K562 (cell line): ENCODE measurements around the gene EFCAB12. TPM values are rescaled to one million over a fixed set of nuclear protein-coding genes. Genes with fewer than 3 reads are reported as not detected.

Experiments
- ATAC-seq: fragments of 200-7000 bp; cut with Tn5 transposase; 3 replicates; pipeline ENCODE4 v1.9.1; 2020; ENCODE audit warnings: moderate library complexity
- BruUV-seq: library from RNA; stranded (reverse); fragments of 400-500 nt; replicated peaks from 2 replicates; lab custom pipeline; 2021; lab: Mats Ljungman, UMichigan
- CTCF ChIA-PET: fragments of 300-600 bp; formaldehyde crosslinking; extraction: SDS; loops from one replicate; lab custom pipeline; 2021; ENCODE audit warnings: low intra/inter-chr PET ratio; lab: Yijun Ruan, JAX
- POLR2A ChIA-PET: fragments of 300-600, 350-650 bp; sonication (Branson Sonifier 250); formaldehyde crosslinking; extraction: SDS; loops from one replicate; lab custom pipeline; 2021; ENCODE audit warnings: antibody characterized with exemption, inconsistent platforms; lab: Yijun Ruan, JAX
- DNase-seq, 4 experiments: peaks; one replicate each; pipeline versions ENCODE4 v3.0.0 to v3.0.0-alpha.2; 2011 to 2018; ENCODE audit warnings: low spot score in 3 of 4, mixed read lengths in 3 of 4; ENCODE audit errors: extremely low read depth in 1 of 4
- FAIRE-seq: peaks from 2 replicates; lab custom pipeline; 2011; peaks lifted over from hg19 to GRCh38; lab: Jason Lieb, UNC
- H2AFZ ChIP-seq: 2 replicates; pipeline ENCODE4 v1.6.0; 2011; ENCODE audit warnings: low read depth, low read length, control low read depth, inconsistent platforms
- H3K27ac ChIP-seq: fragments of 200-600 bp; 3 replicates; pipeline ENCODE4 v1.8.0; 2011; ENCODE audit warnings: low read depth, mild to moderate bottlenecking, control low read depth, inconsistent platforms, low read length, moderate library complexity, mixed read lengths; ENCODE audit errors: extremely low read depth
- H3K27me3 ChIP-seq, 2 experiments: fragments of 300-600 bp in 1 of 2; 2 replicates in 1 of 2; 3 replicates in 1 of 2; pipeline versions ENCODE4 v1.6.0 to v1.8.0; 2011; ENCODE audit warnings: inconsistent platforms in 2 of 2, low read length in 2 of 2, mild to moderate bottlenecking in 1 of 2, mixed read lengths in 1 of 2, moderate library complexity in 1 of 2; ENCODE audit not compliant: control insufficient read depth in 2 of 2, insufficient read depth in 2 of 2
- H3K36me3 ChIP-seq: fragments of 300-600 bp; 3 replicates; pipeline ENCODE4 v1.8.0; 2011; ENCODE audit warnings: mild to moderate bottlenecking, low read length, inconsistent platforms; ENCODE audit not compliant: control insufficient read depth, insufficient read depth
- H3K4me1 ChIP-seq, 2 experiments: fragments of 200-600 bp in 1 of 2; replicated peaks in 1 of 2; 2 replicates in 1 of 2; 3 replicates in 1 of 2; pipeline versions ENCODE4 v1.5.1 to v1.8.0; 2011; ENCODE audit warnings: inconsistent platforms in 2 of 2, low read length in 2 of 2, mild to moderate bottlenecking in 1 of 2, mixed read lengths in 1 of 2, moderate library complexity in 1 of 2; ENCODE audit not compliant: control insufficient read depth in 2 of 2, insufficient read depth in 2 of 2
- H3K4me2 ChIP-seq: 2 replicates; pipeline ENCODE4 v1.6.1; 2011; ENCODE audit warnings: low read length, control low read depth, inconsistent platforms, mixed read lengths; ENCODE audit not compliant: insufficient read depth
- H3K4me3 ChIP-seq: fragments of 200-600 bp; sonication (generic), shearing (Covaris generic); 2 replicates; pipeline ENCODE4 v1.5.1; 2016; ENCODE audit warnings: control low read depth, inconsistent platforms
- H3K79me2 ChIP-seq: fragments of 200-600 bp; 3 replicates; pipeline ENCODE4 v1.8.0; 2011; ENCODE audit warnings: low read length, inconsistent platforms; ENCODE audit not compliant: control insufficient read depth, insufficient read depth
- H3K9ac ChIP-seq, 2 experiments: 2 replicates each; pipeline versions ENCODE4 v1.6.0 to v1.6.1; 2011; ENCODE audit warnings: low read depth in 2 of 2, low read length in 2 of 2, control low read depth in 1 of 2, inconsistent platforms in 1 of 2, mild to moderate bottlenecking in 1 of 2, mixed read lengths in 1 of 2; ENCODE audit not compliant: insufficient read depth in 1 of 2
- H3K9me1 ChIP-seq: one replicate; pipeline ENCODE4 v1.6.0; 2011; ENCODE audit warnings: inconsistent platforms, mild to moderate bottlenecking, low read length, moderate library complexity; ENCODE audit not compliant: control insufficient read depth, insufficient read depth
- H3K9me3 ChIP-seq: replicated peaks from 2 replicates; pipeline ENCODE4 v1.5.1; 2011; ENCODE audit warnings: low read depth, low read length, inconsistent platforms; ENCODE audit not compliant: control insufficient read depth, insufficient read depth
- H4K20me1 ChIP-seq: replicated peaks from 2 replicates; pipeline ENCODE4 v1.6.1; 2011; ENCODE audit warnings: low read length, inconsistent platforms, mixed read lengths; ENCODE audit not compliant: control insufficient read depth, insufficient read depth
- BCOR ChIP-seq: fragments of 450-650 bp; IDR thresholded peaks from 2 replicates; pipeline ENCODE4 v1.6.1; 2016
- CBX2 ChIP-seq: fragments of 200-600 bp; sonication (generic); IDR thresholded peaks from one replicate; pipeline ENCODE4 v1.6.1; 2012; ENCODE audit warnings: mild to moderate bottlenecking, low read length, inconsistent platforms; ENCODE audit not compliant: insufficient read depth, poor library complexity, severe bottlenecking
- CBX3 ChIP-seq, 2 experiments: IDR thresholded peaks; 1 replicate in 1 of 2; 2 replicates in 1 of 2; pipeline ENCODE4 v1.6.1; 2012; ENCODE audit warnings: inconsistent platforms in 2 of 2, low read length in 2 of 2, borderline replicate concordance in 1 of 2, control low read depth in 1 of 2
- CEBPG ChIP-seq, 3 experiments: fragments of 200-800 bp in 1 of 3; sonication (Bioruptor generic) in 1 of 3; sonication (generic) in 1 of 3; formaldehyde crosslinking in 1 of 3; IDR thresholded peaks in 2 of 3; conservative IDR thresholded peaks in 1 of 3; 2 replicates each; pipeline versions ENCODE4 v1.6.1 to v1.8.0; 2016 to 2022; ENCODE audit warnings: missing compliant biosample characterization in 2 of 3, missing genetic modification characterization in 2 of 3, mild to moderate bottlenecking in 1 of 3, missing genetic modification reagents in 1 of 3
- FUS ChIP-seq: fragments of 200-400 bp; formaldehyde crosslinking; optimal IDR thresholded peaks from 2 replicates; pipeline ENCODE3; 2017; ENCODE audit warnings: low read depth, low read length
- HDAC2 ChIP-seq: fragments of 450-650 bp; IDR thresholded peaks from 2 replicates; pipeline ENCODE4 v1.6.1; 2016; ENCODE audit warnings: mild to moderate bottlenecking
- KDM1A ChIP-seq, 2 experiments: fragments of 450-650 bp; IDR thresholded peaks; 2 replicates each; pipeline ENCODE4 v1.6.1; 2016; ENCODE audit warnings: mild to moderate bottlenecking in 2 of 2
- MECOM ChIP-seq: fragments of 250-450 bp; sonication (Bioruptor Pico); IDR thresholded peaks from 2 replicates; pipeline ENCODE4 v1.8.0; 2022; ENCODE audit warnings: inconsistent platforms
- MLLT1 ChIP-seq, 2 experiments: fragments of 450-650 bp; IDR thresholded peaks; 2 replicates each; pipeline ENCODE4 v1.6.1; 2016
- NR2F6 ChIP-seq: fragments of 450-650 bp; formaldehyde crosslinking; IDR thresholded peaks from 2 replicates; pipeline ENCODE4 v1.4.0; 2020; ENCODE audit warnings: mild to moderate bottlenecking
- PHF21A ChIP-seq: fragments of 450-650 bp; IDR thresholded peaks from 2 replicates; pipeline ENCODE4 v1.6.1; 2017; ENCODE audit warnings: low read depth, borderline replicate concordance
- PTBP1 ChIP-seq: fragments of 200-400 bp; formaldehyde crosslinking; IDR thresholded peaks from 2 replicates; pipeline ENCODE4 v1.6.1; 2017; ENCODE audit warnings: low read depth, low read length
- RBM25 ChIP-seq: fragments of 200-400 bp; formaldehyde crosslinking; IDR thresholded peaks from 2 replicates; pipeline ENCODE4 v1.6.1; 2018; ENCODE audit warnings: low read length, low read depth, moderate library complexity; ENCODE audit not compliant: severe bottlenecking
- RCOR1 ChIP-seq, 2 experiments: IDR thresholded peaks; 2 replicates each; pipeline ENCODE4 v1.6.1; 2012; ENCODE audit warnings: low read depth in 2 of 2, low read length in 2 of 2, borderline replicate concordance in 1 of 2, improper control_type of control experiment in 1 of 2
- SMAD3 ChIP-seq: fragments of 450-650 bp; formaldehyde crosslinking; conservative IDR thresholded peaks from 2 replicates; pipeline ENCODE4 v1.4.0; 2020; ENCODE audit warnings: mild to moderate bottlenecking
- SMARCA5 ChIP-seq: fragments of 450-650 bp; IDR thresholded peaks from 2 replicates; pipeline ENCODE4 v1.6.1; 2016
- ZBTB49 ChIP-seq: sonication (generic); formaldehyde crosslinking; IDR thresholded peaks from 2 replicates; pipeline ENCODE4 v1.8.0; 2022; ENCODE audit warnings: missing genetic modification reagents, mild to moderate bottlenecking, borderline replicate concordance
- ZFP36 ChIP-seq: fragments of 150-350 bp; IDR thresholded peaks from 2 replicates; pipeline ENCODE4 v1.6.1; 2018; ENCODE audit warnings: low read length, low read depth; ENCODE audit not compliant: partially characterized antibody
- ZNF644 ChIP-seq: fragments of 200-800 bp; sonication (Bioruptor generic); IDR thresholded peaks from 2 replicates; pipeline ENCODE4 v1.6.1; 2016; ENCODE audit warnings: low read depth, missing genetic modification characterization, missing compliant biosample characterization
- ZNF77 ChIP-seq: fragments of 250-450 bp; sonication (Bioruptor Pico); IDR thresholded peaks from 2 replicates; pipeline ENCODE4 v1.5.0; 2020
- WGBS: fragments of 100-300 bp; shearing (Covaris generic); methylation state at CpG from one replicate; pipeline ENCODE4 v1.1.6; 2016; ENCODE audit warnings: low coverage, mixed read lengths; ENCODE audit not compliant: insufficient coverage; ENCODE audit errors: missing lambda C conversion rate; 5-methylcytosine and 5-hydroxymethylcytosine counted together
- in situ Hi-C: fragments of 300-500 bp; cut with MboI; formaldehyde crosslinking; loops from 4 replicates; pipeline ENCODE4 v1.15.0; 2018; ENCODE audit warnings: inconsistent platforms, mixed read lengths
- intact Hi-C: fragments of 100-400 bp; cut with micrococcal nuclease; formaldehyde crosslinking; loops from 2 replicates; pipeline ENCODE4 v1.14.2; 2022
- polyA plus RNA-seq, 8 experiments: library from polyadenylated mRNA; depleted of rRNA in 4 of 8; stranded (reverse) in 5 of 8; unstranded in 3 of 8; fragments of >200 nt; fragmentation: Nextera tagmentation in 2 of 8; fragmentation: Illumina TruSeq in 1 of 8; extraction: Ambion mirVana in 2 of 8; extraction: Trizol in 1 of 8; gene quantifications; 2 replicates each; pipeline versions ENCODE4 v1.2.1 to v1.2.3, GENCODE V29; 2011 to 2014; ENCODE audit warnings: inconsistent platforms in 1 of 8, missing spikeins in 1 of 8
- total RNA-seq, 7 experiments: library from RNA; depleted of rRNA in 6 of 7; stranded (reverse); fragments of >200 nt in 6 of 7; fragmentation: Illumina TruSeq in 2 of 7; extraction: Trizol in 2 of 7; gene quantifications; 2 replicates each; pipeline versions ENCODE4 v1.2.1 to v1.2.3, GENCODE V29; 2011 to 2021; ENCODE audit warnings: low replicate concordance in 1 of 7

EFCAB12 gene
- total and polyA plus RNA-seq, 9 of the 15 experiments (the other 6 are each of a cell fraction or from before 2014, with no cell fraction given), result 0.08 to 0.95 (median 0.56) TPM; not detected in 1

- peak overlapping the region; percentile 94 for H3K27ac ChIP-seq
- BruUV-seq, result no TSS peak
- H3K9ac ChIP-seq, result peak overlapping the region; percentile 75 to 80; a peak in 3 of 4 replicates
- peaks cover 74% of the 10 kb centered on the region for H3K79me2 ChIP-seq
- peaks cover 7 to 47% of the 10 kb centered on the region in 2 experiments for H3K4me1 ChIP-seq
- FAIRE-seq, result peak; percentile 68
- no peaks in the 10 kb centered on the region for H3K9me1 ChIP-seq
- H2AFZ ChIP-seq, result peak overlapping the region; percentile 71
- no peak for ATAC-seq
- intact Hi-C loops (loop anchor here (5.0 to 10.0 kb wide), 2 partner anchors 41 to 1414 kb away; no protein-coding TSS in a partner anchor), in situ Hi-C loops (no loop called here)
- H3K27me3 ChIP-seq, result no peaks in the 10 kb centered on the region
- ChIA-PET POLR2A (interaction anchor here (0.7 to 5.3 kb wide), 6 partner anchors 8 to 125 kb away, joined by 3 to 67 read pairs (median 14); partner anchors contain the start of gene EFCAB12), CTCF (no interaction called here)
- peaks cover 19% of the 10 kb centered on the region; the same call in 2 of the 3 replicates for H3K36me3 ChIP-seq
- H4K20me1 ChIP-seq, result no peaks in the 10 kb centered on the region
- 8% methylated on average over 9 of the region's 9 CpGs for WGBS
- H3K9me3 ChIP-seq, result no peaks in the 10 kb centered on the region
- H3K4me3 ChIP-seq, result peak overlapping the region; percentile 76
- peak in 1 of 4 experiments; percentile 21 for DNase-seq
- H3K4me2 ChIP-seq, result peak overlapping the region; percentile 79
- TF ChIP-seq HDAC2 (peak; percentile 84), PHF21A (no peak), BCOR (peak; percentile 93), MECOM (CRISPR knock-in tag) (peak; percentile 13; the same call in 1 of the 2 replicates), CBX2 (no peak), FUS (no peak), ZNF77 (CRISPR knock-in tag) (no peak), RCOR1 (IDR thresholded peaks at IDR 0.05; ENCODE audit: borderline replicate concordance in 1 of 2, low read depth in 2 of 2, low read length in 2 of 2) (peak in 1 of 2 experiments; percentile 69; a peak in 1 of 4 replicates), CBX3 (IDR thresholded peaks at IDR 0.05; ENCODE audit: borderline replicate concordance in 1 of 2, low read length in 2 of 2) (peak in 1 of 2 experiments; percentile 20; a peak in 1 of 3 replicates), ZBTB49 (CRISPR knock-in tag) (no peak), SMARCA5 (peak; percentile 69; the same call in 1 of the 2 replicates), NR2F6 (CRISPR knock-in tag) (no peak), ZFP36 (peak; percentile 92), PTBP1 (0 out of 2 replicates have a peak, but pooled peaks have one; percentile 12), KDM1A (IDR thresholded peaks at IDR 0.05) (peak; percentile 73 to 86), CEBPG (CRISPR knock-in tag; IDR thresholded peaks at IDR 0.05) (0 out of 2 replicates have a peak, but pooled peaks have one; percentile 9), CEBPG (tag; conservative IDR thresholded peaks at IDR 0.05 in 1 of 2, IDR thresholded peaks at IDR 0.05 in 1 of 2) (no peak), RBM25 (peak; percentile 90), MLLT1 (IDR thresholded peaks at IDR 0.05) (0 out of 4 replicates have a peak, but pooled peaks of 1 of the 2 experiments have one; percentile 19), ZNF644 (tag) (no peak), SMAD3 (no peak)
Observed at GRCh38 chr3:129441215-129441614, 12.8 kb upstream of the EFCAB12 start.
